ENCODE data around the gene MLIP.

GRCh38 chr6:54125493-54125892 is 14.2 kb downstream of the MLIP start:
- TF ChIP-seq CTCF (IDR thresholded peaks at IDR 0.05) (no peak), POLR2A (IDR thresholded peaks at IDR 0.05) (no peak)

Data from lower leg skin (tissue), 3 donors.